ENCODE data around the gene PGAP1.
"Not testable (repeated sequence)": the region's sequence is repeated elsewhere in the genome, so short reads cannot be mapped to it uniquely, and the experiment has no call there.

Gene PGAP1

GRCh38 chr2:196914867-196915460 is 11.5 kb downstream of the PGAP1 start:
- TF ChIP-seq ZFX (IDR thresholded peaks at IDR 0.05) = no peak
- TF ChIP-seq, protein P1, sequence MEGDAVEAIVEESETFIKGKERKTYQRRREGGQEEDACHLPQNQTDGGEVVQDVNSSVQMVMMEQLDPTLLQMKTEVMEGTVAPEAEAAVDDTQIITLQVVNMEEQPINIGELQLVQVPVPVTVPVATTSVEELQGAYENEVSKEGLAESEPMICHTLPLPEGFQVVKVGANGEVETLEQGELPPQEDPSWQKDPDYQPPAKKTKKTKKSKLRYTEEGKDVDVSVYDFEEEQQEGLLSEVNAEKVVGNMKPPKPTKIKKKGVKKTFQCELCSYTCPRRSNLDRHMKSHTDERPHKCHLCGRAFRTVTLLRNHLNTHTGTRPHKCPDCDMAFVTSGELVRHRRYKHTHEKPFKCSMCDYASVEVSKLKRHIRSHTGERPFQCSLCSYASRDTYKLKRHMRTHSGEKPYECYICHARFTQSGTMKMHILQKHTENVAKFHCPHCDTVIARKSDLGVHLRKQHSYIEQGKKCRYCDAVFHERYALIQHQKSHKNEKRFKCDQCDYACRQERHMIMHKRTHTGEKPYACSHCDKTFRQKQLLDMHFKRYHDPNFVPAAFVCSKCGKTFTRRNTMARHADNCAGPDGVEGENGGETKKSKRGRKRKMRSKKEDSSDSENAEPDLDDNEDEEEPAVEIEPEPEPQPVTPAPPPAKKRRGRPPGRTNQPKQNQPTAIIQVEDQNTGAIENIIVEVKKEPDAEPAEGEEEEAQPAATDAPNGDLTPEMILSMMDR (conservative IDR thresholded peaks at IDR 0.05) = no peak
- no peak overlapping the region for H3K27ac ChIP-seq

DNA sequence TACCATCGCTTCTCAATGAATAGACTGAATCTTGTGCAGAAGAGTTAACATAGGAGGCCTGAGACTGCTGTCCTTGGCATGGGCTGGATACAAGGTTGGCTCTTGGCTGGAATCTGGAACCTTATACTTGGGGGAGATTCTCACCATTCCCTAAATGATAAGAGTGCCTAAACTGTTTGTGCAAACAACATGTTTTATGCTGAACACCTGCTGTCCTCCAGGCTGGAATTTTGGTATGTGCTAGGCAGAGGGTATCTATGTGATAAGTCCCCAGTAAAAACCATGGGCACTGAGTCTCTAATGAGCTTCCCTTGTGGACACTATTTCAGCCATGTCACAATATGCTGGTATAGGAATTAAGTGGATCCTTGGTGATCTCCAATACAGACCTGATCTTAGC is 12.8 kb downstream of the PGAP1 start:
- TF ChIP-seq ZFX (IDR thresholded peaks at IDR 0.05) = no peak

DNA sequence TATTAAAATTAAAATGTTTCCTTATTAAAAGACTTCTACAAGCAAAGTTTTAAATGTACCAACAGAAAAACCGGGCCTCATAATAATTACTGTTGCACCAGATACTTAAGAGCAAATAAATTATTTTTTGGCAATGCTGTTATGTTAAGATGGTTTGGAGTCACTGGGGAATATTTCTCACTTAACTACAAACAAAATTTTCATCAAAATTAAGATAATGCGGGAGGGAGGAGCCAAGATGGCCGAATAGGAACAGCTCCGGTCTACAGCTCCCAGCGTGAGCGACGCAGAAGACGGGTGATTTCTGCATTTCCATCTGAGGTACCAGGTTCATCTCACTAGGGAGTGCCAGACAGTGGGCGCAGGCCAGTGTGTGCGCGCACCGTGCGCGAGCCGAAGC is 21.1 kb downstream of the PGAP1 start:
- not testable (repeated sequence) for H3K27ac ChIP-seq

More for the DNA sequence above, 12.8 kb downstream of the PGAP1 start:
- H3K27ac ChIP-seq = no peak overlapping the region

GRCh38 chr2:196902828-196903227 is 23.7 kb downstream of the PGAP1 start:
- no peak for TF ChIP-seq ZFX (IDR thresholded peaks at IDR 0.05)
- TF ChIP-seq, protein P1 (conservative IDR thresholded peaks at IDR 0.05) = no peak
- H3K27ac ChIP-seq = no peak overlapping the region

DNA sequence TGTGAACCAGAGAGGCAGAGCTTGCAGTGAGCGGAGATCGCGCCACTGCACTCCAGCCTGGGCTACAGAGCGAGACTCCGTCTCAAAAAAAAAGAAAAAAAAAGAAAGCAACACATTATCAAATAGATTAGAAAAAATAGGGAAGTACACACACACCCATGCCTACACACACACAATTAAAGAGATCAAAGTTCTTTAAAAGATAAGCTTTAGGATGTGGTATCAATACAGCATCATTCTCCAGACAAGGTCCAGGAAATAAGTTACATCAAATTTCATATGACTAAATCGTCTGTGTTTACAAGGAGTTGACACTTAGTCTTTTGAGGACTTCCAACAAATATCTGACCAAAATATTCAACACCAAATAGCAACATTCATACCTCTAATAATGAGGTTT is 25.7 kb downstream of the PGAP1 start:
- TF ChIP-seq ZFX (IDR thresholded peaks at IDR 0.05) = no peak
- TF ChIP-seq, protein P1 (conservative IDR thresholded peaks at IDR 0.05) = no peak
- H3K27ac ChIP-seq = no peak overlapping the region

GRCh38 chr2:196899976-196900375 is 26.5 kb downstream of the PGAP1 start:
- TF ChIP-seq, protein P1 (conservative IDR thresholded peaks at IDR 0.05) = no peak
- no peak for TF ChIP-seq ZFX (IDR thresholded peaks at IDR 0.05)
- no peak overlapping the region for H3K27ac ChIP-seq

DNA sequence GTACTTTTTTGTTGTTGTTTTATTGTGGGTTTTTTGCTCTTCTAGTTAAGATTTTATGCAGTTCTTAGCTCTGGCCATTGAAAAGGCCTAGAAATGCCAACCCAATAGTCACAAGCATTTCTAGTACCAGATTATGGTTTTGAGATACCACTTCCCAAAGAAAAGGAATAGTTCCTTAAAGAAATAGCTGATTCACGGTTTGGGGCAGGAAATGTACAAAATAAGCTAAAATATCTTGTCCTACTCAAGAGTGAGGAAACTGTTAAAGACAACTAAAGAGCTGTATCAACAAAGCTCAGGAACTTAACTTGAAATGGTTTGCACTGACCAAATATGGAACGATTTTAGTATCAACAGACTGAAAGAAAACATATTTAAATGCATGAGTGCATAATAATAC is 35.4 kb downstream of the PGAP1 start:
- H3K27ac ChIP-seq = no peak overlapping the region
- no peak for TF ChIP-seq ZFX (IDR thresholded peaks at IDR 0.05)
- TF ChIP-seq, protein P1 (conservative IDR thresholded peaks at IDR 0.05) = no peak

GRCh38 chr2:196887431-196887830 is 39.1 kb downstream of the PGAP1 start:
- no peak overlapping the region for H3K27ac ChIP-seq
- TF ChIP-seq, protein P1 (conservative IDR thresholded peaks at IDR 0.05) = no peak
- no peak for TF ChIP-seq ZFX (IDR thresholded peaks at IDR 0.05)

All from C4-2B (cell line).